ENCODE results near the gene CTSL. TPM values are rescaled to one million over a fixed set of nuclear protein-coding genes. Genes with fewer than 3 reads are reported as not detected.

Gene CTSL
- total RNA-seq, 2 donors from 2014 or later, result 87.3 to 90.1 TPM

DNA sequence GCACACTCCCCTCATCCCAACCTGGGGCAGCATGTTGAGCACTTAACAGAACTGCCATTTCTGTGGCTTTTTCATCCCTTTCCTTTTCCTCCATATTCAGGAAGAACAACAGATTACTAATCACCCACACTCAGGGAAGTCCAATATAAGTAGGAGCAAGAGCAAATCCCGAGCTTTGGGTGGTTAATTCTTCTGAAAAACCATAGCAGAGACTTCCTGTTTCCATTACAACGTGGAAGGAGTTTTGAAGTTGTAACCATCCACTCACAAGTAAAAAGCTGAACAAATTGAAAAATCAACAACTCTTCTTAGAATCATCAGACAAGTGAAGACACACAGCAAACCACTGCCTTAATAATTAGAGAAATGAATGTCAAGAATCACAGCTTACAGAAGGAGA is 8.2 kb downstream of the CTSL start:
- WGBS, result 59% methylated on average over 2 of the region's 2 CpGs
- TF ChIP-seq POLR2A (IDR thresholded peaks at IDR 0.05), result no peak
- TF ChIP-seq, protein P1, sequence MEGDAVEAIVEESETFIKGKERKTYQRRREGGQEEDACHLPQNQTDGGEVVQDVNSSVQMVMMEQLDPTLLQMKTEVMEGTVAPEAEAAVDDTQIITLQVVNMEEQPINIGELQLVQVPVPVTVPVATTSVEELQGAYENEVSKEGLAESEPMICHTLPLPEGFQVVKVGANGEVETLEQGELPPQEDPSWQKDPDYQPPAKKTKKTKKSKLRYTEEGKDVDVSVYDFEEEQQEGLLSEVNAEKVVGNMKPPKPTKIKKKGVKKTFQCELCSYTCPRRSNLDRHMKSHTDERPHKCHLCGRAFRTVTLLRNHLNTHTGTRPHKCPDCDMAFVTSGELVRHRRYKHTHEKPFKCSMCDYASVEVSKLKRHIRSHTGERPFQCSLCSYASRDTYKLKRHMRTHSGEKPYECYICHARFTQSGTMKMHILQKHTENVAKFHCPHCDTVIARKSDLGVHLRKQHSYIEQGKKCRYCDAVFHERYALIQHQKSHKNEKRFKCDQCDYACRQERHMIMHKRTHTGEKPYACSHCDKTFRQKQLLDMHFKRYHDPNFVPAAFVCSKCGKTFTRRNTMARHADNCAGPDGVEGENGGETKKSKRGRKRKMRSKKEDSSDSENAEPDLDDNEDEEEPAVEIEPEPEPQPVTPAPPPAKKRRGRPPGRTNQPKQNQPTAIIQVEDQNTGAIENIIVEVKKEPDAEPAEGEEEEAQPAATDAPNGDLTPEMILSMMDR (IDR thresholded peaks at IDR 0.05), result no peak
- no peak for TF ChIP-seq POLR2AphosphoS5 (IDR thresholded peaks at IDR 0.05)
- intact Hi-C loops (cut with DNase I), result no loop called here

DNA sequence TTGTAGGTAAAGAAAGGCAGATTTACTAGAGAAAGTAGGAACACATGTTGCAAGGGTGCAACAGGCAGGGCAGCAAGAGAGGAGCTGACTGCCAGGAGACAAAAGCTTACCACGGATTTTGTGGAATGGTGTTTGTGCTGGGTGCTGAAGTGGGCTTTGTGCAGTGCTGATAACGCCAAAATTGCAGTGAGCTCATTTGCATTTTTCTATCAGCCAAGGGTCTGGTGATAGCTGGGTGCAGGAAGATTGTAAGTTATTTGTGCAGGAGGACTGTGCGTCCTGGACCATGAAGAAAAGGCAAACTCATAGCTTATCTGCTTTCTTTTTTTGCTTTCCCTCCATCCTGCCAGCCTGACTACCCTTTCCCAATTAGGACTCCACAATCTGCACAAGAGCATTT is 13.6 kb downstream of the CTSL start:
- intact Hi-C loops (cut with DNase I), result no loop called here
- 83% methylated on average over 3 of the region's 3 CpGs for WGBS
- Histone ChIP-seq H3K27ac (no peak overlapping the region), H3K36me3 (no peaks in the 10 kb centered on the region), H3K27me3 (replicated peaks; ENCODE audit: insufficient read depth) (no peaks in the 10 kb centered on the region), H3K9me3 (no peaks in the 10 kb centered on the region), H3K4me1 (replicated peaks) (no peaks in the 10 kb centered on the region), H3K4me3 (no peak overlapping the region)
- no peak for DNase-seq (ENCODE audit: low spot score)
- TF ChIP-seq, protein P1 (IDR thresholded peaks at IDR 0.05), result no peak
- TF ChIP-seq POLR2A (IDR thresholded peaks at IDR 0.05), result no peak
- no peak for TF ChIP-seq POLR2AphosphoS5 (IDR thresholded peaks at IDR 0.05)

More for the DNA sequence above, 8.2 kb downstream of the CTSL start:
- Histone ChIP-seq H3K4me1 (replicated peaks) (no peaks in the 10 kb centered on the region), H3K27me3 (replicated peaks; ENCODE audit: insufficient read depth) (no peaks in the 10 kb centered on the region), H3K36me3 (no peaks in the 10 kb centered on the region), H3K9me3 (no peaks in the 10 kb centered on the region), H3K27ac (no peak overlapping the region), H3K4me3 (no peak overlapping the region)
- no peak for DNase-seq (ENCODE audit: low spot score)

DNA sequence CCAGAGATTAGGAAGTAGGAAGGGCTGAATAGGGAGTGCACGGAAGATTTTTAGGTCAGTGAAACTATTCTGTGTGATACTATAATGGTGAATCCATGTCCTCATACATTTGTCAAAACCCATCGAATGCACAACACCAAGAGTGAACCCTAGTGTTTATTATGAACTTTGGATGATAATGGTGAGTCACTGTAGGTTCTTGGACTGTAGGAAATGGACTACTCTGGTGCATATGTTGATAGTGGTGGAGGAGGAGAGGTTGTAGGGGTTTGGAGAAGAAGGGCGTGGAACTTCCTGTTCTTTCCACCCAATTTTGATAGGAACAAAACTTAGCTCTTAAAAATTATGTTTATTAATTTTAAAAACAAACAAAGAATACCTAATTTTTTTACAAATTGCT is 14.3 kb downstream of the CTSL start:
- Histone ChIP-seq H3K9me3 (no peaks in the 10 kb centered on the region), H3K4me3 (no peak overlapping the region), H3K27ac (no peak overlapping the region), H3K4me1 (replicated peaks) (no peaks in the 10 kb centered on the region), H3K27me3 (replicated peaks; ENCODE audit: insufficient read depth) (no peaks in the 10 kb centered on the region), H3K36me3 (no peaks in the 10 kb centered on the region)
- intact Hi-C loops (cut with DNase I), result no loop called here
- WGBS, result 62% methylated on average over 3 of the region's 3 CpGs
- TF ChIP-seq POLR2AphosphoS5 (IDR thresholded peaks at IDR 0.05), result no peak
- TF ChIP-seq, protein P1 (IDR thresholded peaks at IDR 0.05), result no peak
- no peak for TF ChIP-seq POLR2A (IDR thresholded peaks at IDR 0.05)
- no peak for DNase-seq (ENCODE audit: low spot score)

DNA sequence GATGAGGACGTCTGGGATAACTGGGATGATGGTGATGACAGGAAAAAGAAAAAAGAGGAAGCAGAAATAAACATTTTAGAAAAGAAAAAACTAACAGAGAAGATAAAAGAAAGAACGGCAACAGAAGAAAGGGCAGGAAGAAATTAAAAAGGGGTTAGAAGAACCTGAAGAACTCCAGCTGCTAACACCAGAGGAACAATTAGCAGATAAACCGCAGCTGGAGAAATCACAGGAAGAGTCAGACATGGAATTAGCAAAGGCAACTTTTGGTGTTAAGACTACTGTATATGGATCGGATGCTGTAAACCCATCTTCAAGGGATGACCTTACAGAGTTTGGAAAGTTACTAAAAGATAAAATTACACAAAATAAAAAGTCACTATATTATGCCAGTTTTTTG is 15.4 kb downstream of the CTSL start:
- Histone ChIP-seq H3K4me3 (no peak overlapping the region), H3K27me3 (replicated peaks; ENCODE audit: insufficient read depth) (no peaks in the 10 kb centered on the region), H3K27ac (no peak overlapping the region), H3K36me3 (no peaks in the 10 kb centered on the region), H3K9me3 (no peaks in the 10 kb centered on the region), H3K4me1 (replicated peaks) (no peaks in the 10 kb centered on the region)
- TF ChIP-seq POLR2A (IDR thresholded peaks at IDR 0.05) (no peak), POLR2AphosphoS5 (IDR thresholded peaks at IDR 0.05) (no peak)
- TF ChIP-seq, protein P1 (IDR thresholded peaks at IDR 0.05), result no peak
- WGBS, result 35% methylated on average over 4 of the region's 4 CpGs
- intact Hi-C loops (cut with DNase I), result no loop called here
- DNase-seq (ENCODE audit: low spot score), result no peak

DNA sequence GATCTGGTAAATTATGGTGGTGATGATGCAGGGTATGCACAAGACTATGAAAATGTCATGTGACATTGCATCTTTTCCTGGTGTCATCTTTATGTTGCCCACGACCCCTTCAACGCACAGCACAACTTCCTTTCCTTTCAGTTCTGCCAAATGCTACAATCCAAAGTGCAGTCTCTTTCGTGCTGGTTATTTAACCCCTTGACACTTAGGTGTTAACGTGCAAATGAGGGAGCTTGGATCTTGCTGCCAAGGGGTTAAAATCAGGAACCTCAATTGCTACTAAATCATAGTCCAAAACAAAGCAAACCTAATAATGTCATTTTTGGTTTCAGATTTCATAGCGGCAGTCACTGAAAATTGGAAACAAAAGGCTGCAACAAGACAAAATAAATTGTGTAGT is 16.0 kb downstream of the CTSL start:
- Histone ChIP-seq H3K27ac (no peak overlapping the region), H3K36me3 (no peaks in the 10 kb centered on the region), H3K27me3 (replicated peaks; ENCODE audit: insufficient read depth) (no peaks in the 10 kb centered on the region), H3K4me1 (replicated peaks) (no peaks in the 10 kb centered on the region), H3K9me3 (no peaks in the 10 kb centered on the region), H3K4me3 (no peak overlapping the region)
- TF ChIP-seq POLR2A (IDR thresholded peaks at IDR 0.05), result no peak
- no peak for TF ChIP-seq POLR2AphosphoS5 (IDR thresholded peaks at IDR 0.05)
- TF ChIP-seq, protein P1 (IDR thresholded peaks at IDR 0.05), result no peak
- 10% methylated on average over 5 of the region's 5 CpGs for WGBS
- intact Hi-C loops (cut with DNase I), result no loop called here
- DNase-seq (ENCODE audit: low spot score), result no peak
